PFSK-1 (cell line): ENCODE data around the gene KCNMB2.

ENCODE experiments used
- FOXP2 ChIP-seq: optimal IDR thresholded peaks from 2 replicates; pipeline ENCODE3; 2011; ENCODE audit warnings: borderline replicate concordance, control low read depth, inconsistent platforms; ENCODE audit not compliant: insufficient read depth; ENCODE audit errors: extremely low read length, extremely low read depth
- POLR2AphosphoS5 ChIP-seq: IDR thresholded peaks from 2 replicates; pipeline ENCODE4 v1.6.1; 2012; ENCODE audit warnings: low read depth, mild to moderate bottlenecking, control low read depth, low read length, moderate library complexity
- SIN3A ChIP-seq: IDR thresholded peaks from 2 replicates; pipeline ENCODE4 v1.6.1; 2012; ENCODE audit warnings: mild to moderate bottlenecking, low read length, moderate library complexity, borderline replicate concordance; ENCODE audit not compliant: insufficient read depth
- TAF1 ChIP-seq: IDR thresholded peaks from 2 replicates; pipeline ENCODE4 v1.6.1; 2012; ENCODE audit warnings: low read length, control low read depth, borderline replicate concordance; ENCODE audit not compliant: insufficient read depth
- TF ChIP-seq, protein P1 (sequence below), 2 experiments: IDR thresholded peaks; 2 replicates each; pipeline versions ENCODE4 v1.6.1 to v1.8.0; 2011 to 2012; ENCODE audit warnings: low read depth in 2 of 2, low read length in 2 of 2, control low read depth in 1 of 2, inconsistent platforms in 1 of 2, mild to moderate bottlenecking in 1 of 2, moderate library complexity in 1 of 2; ENCODE audit not compliant: insufficient read depth in 1 of 2

The KCNMB2 gene

DNA sequence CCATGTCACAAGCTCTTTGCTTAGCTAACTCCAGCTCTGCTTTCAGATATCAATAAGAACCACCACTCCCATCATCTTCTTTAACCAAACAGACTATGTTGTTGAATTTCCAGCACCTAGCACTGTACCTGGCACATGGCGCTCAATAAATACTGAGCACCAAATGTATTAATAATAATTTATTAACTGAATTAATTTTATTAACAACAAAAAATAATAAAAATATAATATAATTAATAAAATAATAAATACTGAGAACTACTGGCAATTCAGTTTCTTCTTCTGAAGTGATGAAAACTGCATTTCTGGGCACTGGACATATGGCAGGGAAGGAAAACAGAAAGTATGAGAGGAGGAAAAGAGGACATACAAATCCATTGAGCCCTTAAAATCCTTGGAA lies 271.5 kb downstream of the KCNMB2 start:
- TF ChIP-seq TAF1 (no peak), FOXP2 (no peak), POLR2AphosphoS5 (no peak), SIN3A (no peak)
- TF ChIP-seq, protein P1, sequence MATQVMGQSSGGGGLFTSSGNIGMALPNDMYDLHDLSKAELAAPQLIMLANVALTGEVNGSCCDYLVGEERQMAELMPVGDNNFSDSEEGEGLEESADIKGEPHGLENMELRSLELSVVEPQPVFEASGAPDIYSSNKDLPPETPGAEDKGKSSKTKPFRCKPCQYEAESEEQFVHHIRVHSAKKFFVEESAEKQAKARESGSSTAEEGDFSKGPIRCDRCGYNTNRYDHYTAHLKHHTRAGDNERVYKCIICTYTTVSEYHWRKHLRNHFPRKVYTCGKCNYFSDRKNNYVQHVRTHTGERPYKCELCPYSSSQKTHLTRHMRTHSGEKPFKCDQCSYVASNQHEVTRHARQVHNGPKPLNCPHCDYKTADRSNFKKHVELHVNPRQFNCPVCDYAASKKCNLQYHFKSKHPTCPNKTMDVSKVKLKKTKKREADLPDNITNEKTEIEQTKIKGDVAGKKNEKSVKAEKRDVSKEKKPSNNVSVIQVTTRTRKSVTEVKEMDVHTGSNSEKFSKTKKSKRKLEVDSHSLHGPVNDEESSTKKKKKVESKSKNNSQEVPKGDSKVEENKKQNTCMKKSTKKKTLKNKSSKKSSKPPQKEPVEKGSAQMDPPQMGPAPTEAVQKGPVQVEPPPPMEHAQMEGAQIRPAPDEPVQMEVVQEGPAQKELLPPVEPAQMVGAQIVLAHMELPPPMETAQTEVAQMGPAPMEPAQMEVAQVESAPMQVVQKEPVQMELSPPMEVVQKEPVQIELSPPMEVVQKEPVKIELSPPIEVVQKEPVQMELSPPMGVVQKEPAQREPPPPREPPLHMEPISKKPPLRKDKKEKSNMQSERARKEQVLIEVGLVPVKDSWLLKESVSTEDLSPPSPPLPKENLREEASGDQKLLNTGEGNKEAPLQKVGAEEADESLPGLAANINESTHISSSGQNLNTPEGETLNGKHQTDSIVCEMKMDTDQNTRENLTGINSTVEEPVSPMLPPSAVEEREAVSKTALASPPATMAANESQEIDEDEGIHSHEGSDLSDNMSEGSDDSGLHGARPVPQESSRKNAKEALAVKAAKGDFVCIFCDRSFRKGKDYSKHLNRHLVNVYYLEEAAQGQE (IDR thresholded peaks at IDR 0.05; ENCODE audit: insufficient read depth in 1 of 2, low read depth in 2 of 2, low read length in 2 of 2): no peak

DNA sequence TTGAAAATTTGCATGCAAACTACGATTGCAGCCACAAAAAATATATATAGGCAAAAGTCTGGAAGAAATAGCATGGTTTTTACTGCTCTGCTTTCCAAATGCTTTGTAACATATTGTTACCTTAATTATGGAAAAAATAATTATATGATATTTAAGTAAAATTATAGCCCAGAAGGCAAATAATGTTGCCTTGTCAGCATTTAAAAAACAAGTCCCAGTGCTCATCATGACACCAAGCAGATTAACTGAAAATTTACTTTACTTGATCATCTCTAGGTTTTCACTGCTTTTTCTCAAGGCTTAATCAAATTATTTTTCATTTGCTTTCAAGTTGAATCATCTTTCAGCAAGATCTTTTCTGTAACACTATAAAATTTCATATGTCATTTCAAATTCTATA lies 272.5 kb downstream of the KCNMB2 start:
- TF ChIP-seq POLR2AphosphoS5: no peak
- no peak for TF ChIP-seq SIN3A
- TF ChIP-seq, protein P1 (IDR thresholded peaks at IDR 0.05; ENCODE audit: insufficient read depth in 1 of 2, low read depth in 2 of 2, low read length in 2 of 2): no peak
- TF ChIP-seq TAF1: no peak
- no peak for TF ChIP-seq FOXP2

DNA sequence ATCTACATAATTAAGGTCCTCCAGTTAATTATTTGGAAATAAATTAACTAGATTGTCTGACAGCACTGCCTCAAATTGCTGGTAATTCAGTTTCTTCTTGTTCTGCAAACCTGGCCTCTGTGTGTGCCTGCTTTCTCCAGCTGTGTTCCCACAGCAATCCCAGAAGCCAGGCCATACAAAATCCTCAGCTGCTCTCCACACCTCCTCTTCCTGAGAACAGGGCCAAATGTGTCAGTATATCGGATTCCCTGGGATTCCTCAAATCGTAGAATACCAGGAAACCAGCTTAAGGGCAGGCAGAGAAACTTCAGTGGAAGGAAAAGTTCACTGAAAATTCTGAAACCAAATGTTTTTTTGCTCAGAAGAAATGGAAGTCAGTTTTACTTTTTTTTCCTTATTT lies 273.9 kb downstream of the KCNMB2 start:
- TF ChIP-seq TAF1 (no peak), FOXP2 (no peak), SIN3A (no peak), POLR2AphosphoS5 (no peak)
- TF ChIP-seq, protein P1 (IDR thresholded peaks at IDR 0.05; ENCODE audit: insufficient read depth in 1 of 2, low read depth in 2 of 2, low read length in 2 of 2): no peak

DNA sequence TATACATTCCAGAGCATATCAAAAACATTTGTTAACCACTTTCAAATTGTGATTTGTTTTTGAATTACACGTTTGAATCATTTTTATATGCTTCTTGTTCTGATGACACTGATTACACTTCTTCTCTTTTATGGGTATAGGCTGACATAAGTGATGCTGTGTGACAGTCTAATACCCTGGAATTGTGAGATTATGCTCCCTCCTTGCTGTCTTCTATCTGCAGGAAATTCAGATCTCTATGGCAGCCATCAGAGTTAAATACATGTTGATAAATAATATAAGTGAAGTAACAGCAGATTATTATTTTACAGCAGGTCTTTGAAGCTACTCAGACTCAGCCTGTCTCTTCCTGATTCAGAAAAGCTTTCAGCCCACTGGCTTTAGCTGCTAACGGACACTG lies 286.5 kb downstream of the KCNMB2 start:
- no peak for TF ChIP-seq SIN3A
- TF ChIP-seq FOXP2: no peak
- no peak for TF ChIP-seq POLR2AphosphoS5
- TF ChIP-seq, protein P1 (IDR thresholded peaks at IDR 0.05; ENCODE audit: insufficient read depth in 1 of 2, low read depth in 2 of 2, low read length in 2 of 2): no peak
- TF ChIP-seq TAF1: no peak

DNA sequence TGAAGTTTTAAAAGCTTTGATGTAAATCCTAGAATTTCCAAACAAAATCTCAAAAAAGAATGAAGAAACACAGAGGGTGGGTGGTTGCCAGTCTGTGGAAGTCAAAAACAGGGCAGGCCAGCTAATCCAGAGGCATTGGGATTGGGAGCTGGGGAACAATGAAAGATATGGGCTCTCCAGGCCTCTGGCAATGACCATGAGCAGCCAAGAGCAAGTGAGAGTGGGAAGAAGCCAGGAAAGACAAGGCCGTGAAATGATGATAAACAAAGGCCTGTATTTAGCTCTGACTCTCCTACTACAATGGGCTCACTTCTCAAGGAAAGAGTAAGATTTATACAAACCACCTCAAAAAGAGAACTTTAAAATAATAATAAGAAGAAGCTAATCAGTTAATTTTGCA lies 286.9 kb downstream of the KCNMB2 start:
- TF ChIP-seq POLR2AphosphoS5: no peak
- TF ChIP-seq FOXP2: no peak
- TF ChIP-seq SIN3A: no peak
